Endothelial cell of umbilical vein (primary cell): ENCODE results near the gene ABCG5. TPM values are rescaled to one million over a fixed set of nuclear protein-coding genes. Genes with fewer than 3 reads are reported as not detected.

Experiments used
- BruUV-seq: library from RNA; stranded (reverse); fragments of 400-500 nt; replicated peaks from 2 replicates; lab custom pipeline; 2021; lab: Mats Ljungman, UMichigan
- CTCF ChIA-PET: fragments of 300-600, 350-600 bp; sonication (Branson Sonifier 250); formaldehyde crosslinking; loops from one replicate; lab custom pipeline; 2021; ENCODE audit warnings: antibody characterized with exemption, inconsistent platforms; lab: Charles Lee
- POLR2A ChIA-PET: fragments of 300-600, 350-600 bp; sonication (Branson Sonifier 250); formaldehyde crosslinking; loops from one replicate; lab custom pipeline; 2021; ENCODE audit warnings: antibody characterized with exemption, inconsistent platforms; lab: Charles Lee
- DNase-seq: peaks from one replicate; pipeline ENCODE4 v3.0.0-alpha.2; 2011; ENCODE audit warnings: low read depth, low spot score
- FAIRE-seq: peaks from 2 replicates; lab custom pipeline; 2011; peaks lifted over from hg19 to GRCh38; lab: Jason Lieb, UNC
- H2AFZ ChIP-seq: 2 replicates; pipeline ENCODE4 v1.6.0; 2012; ENCODE audit warnings: low read depth, low read length, control low read depth, inconsistent platforms
- H3K27ac ChIP-seq: 2 replicates; pipeline ENCODE4 v1.5.1; 2011; ENCODE audit warnings: low read depth, mild to moderate bottlenecking, control low read depth, low read length, moderate library complexity; ENCODE audit not compliant: insufficient read depth
- H3K27me3 ChIP-seq, 2 experiments: 2 replicates each; pipeline versions ENCODE4 v1.6.0 to v1.6.1; 2011; ENCODE audit warnings: low read length in 2 of 2, mixed read lengths in 1 of 2; ENCODE audit not compliant: control insufficient read depth in 2 of 2, insufficient read depth in 2 of 2
- H3K36me3 ChIP-seq, 2 experiments: 2 replicates in 1 of 2; 3 replicates in 1 of 2; pipeline ENCODE4 v1.5.1; 2011; ENCODE audit warnings: low read length in 2 of 2, mild to moderate bottlenecking in 1 of 2, moderate library complexity in 1 of 2; ENCODE audit not compliant: control insufficient read depth in 2 of 2, insufficient read depth in 2 of 2; ENCODE audit errors: extremely low read depth in 1 of 2
- H3K4me1 ChIP-seq: 3 replicates; pipeline ENCODE4 v1.5.1; 2011; ENCODE audit warnings: mild to moderate bottlenecking, low read length; ENCODE audit not compliant: control insufficient read depth, insufficient read depth; ENCODE audit errors: extremely low read depth
- H3K4me2 ChIP-seq: 2 replicates; pipeline ENCODE4 v1.6.1; 2011; ENCODE audit warnings: low read length, control low read depth, mixed read lengths; ENCODE audit not compliant: insufficient read depth
- H3K4me3 ChIP-seq, 3 experiments: fragments of 200-600 bp in 1 of 3; sonication (generic), shearing (Covaris generic) in 1 of 3; replicated peaks in 1 of 3; 2 replicates each; pipeline ENCODE4 v1.5.1; 2011 to 2016; ENCODE audit warnings: control low read depth in 3 of 3, low read length in 3 of 3, mild to moderate bottlenecking in 2 of 3, inconsistent platforms in 1 of 3, low read depth in 1 of 3, moderate library complexity in 1 of 3; ENCODE audit not compliant: insufficient read depth in 1 of 3
- H3K79me2 ChIP-seq: 2 replicates; pipeline ENCODE4 v1.6.0; 2012; ENCODE audit warnings: low read length, inconsistent platforms; ENCODE audit not compliant: control insufficient read depth, insufficient read depth
- H3K9ac ChIP-seq: replicated peaks from 2 replicates; pipeline ENCODE3; 2011; ENCODE audit warnings: low read length, control low read depth; ENCODE audit not compliant: insufficient read depth; ENCODE audit errors: extremely low read depth
- H3K9me1 ChIP-seq: replicated peaks from 3 replicates; pipeline ENCODE4 v1.6.0; 2011; ENCODE audit warnings: mild to moderate bottlenecking, low read length; ENCODE audit not compliant: control insufficient read depth, insufficient read depth; ENCODE audit errors: extremely low read depth
- H3K9me3 ChIP-seq: replicated peaks from 2 replicates; pipeline ENCODE4 v1.5.1; 2012; ENCODE audit warnings: low read length, inconsistent platforms; ENCODE audit not compliant: control insufficient read depth, insufficient read depth
- H4K20me1 ChIP-seq: replicated peaks from 2 replicates; pipeline ENCODE3; 2011; ENCODE audit warnings: mild to moderate bottlenecking, low read length; ENCODE audit not compliant: control insufficient read depth, insufficient read depth; ENCODE audit errors: extremely low read depth
- EZH2 ChIP-seq: IDR thresholded peaks from 2 replicates; pipeline ENCODE4 v1.6.1; 2012; ENCODE audit warnings: borderline replicate concordance, low read depth, mild to moderate bottlenecking, moderate library complexity, low read length, inconsistent platforms; ENCODE audit not compliant: severe bottlenecking
- FOS ChIP-seq: IDR thresholded peaks from 2 replicates; pipeline ENCODE4 v1.6.1; 2011; ENCODE audit warnings: mild to moderate bottlenecking, low read length, moderate library complexity, borderline replicate concordance; ENCODE audit not compliant: insufficient read depth
- GATA2 ChIP-seq: IDR thresholded peaks from 2 replicates; pipeline ENCODE4 v1.7.0; 2011; ENCODE audit warnings: low read depth, mild to moderate bottlenecking, moderate library complexity, mixed read lengths, low read length; ENCODE audit not compliant: insufficient read length, insufficient read depth
- JUN ChIP-seq: IDR thresholded peaks from 2 replicates; pipeline ENCODE4 v1.6.1; 2011; ENCODE audit warnings: borderline replicate concordance, low read depth; ENCODE audit not compliant: insufficient read length, insufficient read depth
- MYC ChIP-seq: IDR thresholded peaks from one replicate; pipeline ENCODE4 v1.6.1; 2011; ENCODE audit warnings: mild to moderate bottlenecking, low read depth, low read length
- POLR2A ChIP-seq: IDR thresholded peaks from 2 replicates; pipeline ENCODE4 v1.6.1; 2012; ENCODE audit warnings: low read depth, mild to moderate bottlenecking, control low read depth, low read length
- POLR2AphosphoS5 ChIP-seq: IDR thresholded peaks from 2 replicates; pipeline ENCODE4 v1.6.1; 2012; ENCODE audit warnings: low read depth, mild to moderate bottlenecking, control low read depth, low read length, moderate library complexity; ENCODE audit not compliant: insufficient read depth
- dilution Hi-C: fragments of 300-500 bp; cut with MboI; formaldehyde crosslinking; loops from one replicate; pipeline ENCODE4 v1.15.0; 2019; ENCODE audit warnings: low sequenced_read_pairs; ENCODE audit not compliant: extremely low pct_ligation_motif_present
- intact Hi-C: fragments of 100-400 bp; cut with micrococcal nuclease; formaldehyde crosslinking; loops from one replicate; pipeline ENCODE4 v1.10.0; 2022
- polyA plus RNA-seq, 4 experiments: library from polyadenylated mRNA; depleted of rRNA in 3 of 4; stranded (reverse) in 3 of 4; unstranded in 1 of 4; fragments of >200 nt; gene quantifications; 2 replicates each; pipeline versions ENCODE4 v1.2.1 to v1.2.3, GENCODE V29; 2011 to 2012; ENCODE audit warnings: missing spikeins in 1 of 4
- total RNA-seq: library from RNA; stranded (reverse); gene quantifications from 2 replicates; pipeline ENCODE4 v1.2.3, GENCODE V29; 2021
- TF ChIP-seq, protein P1 (sequence below), 2 donors: IDR thresholded peaks; 1 replicate in 1 of 2; 2 replicates in 1 of 2; pipeline ENCODE4 v1.5.1; 2011; ENCODE audit warnings: low read length in 2 of 2, mild to moderate bottlenecking in 2 of 2, moderate library complexity in 2 of 2, control low read depth in 1 of 2, inconsistent platforms in 1 of 2, low read depth in 1 of 2; ENCODE audit not compliant: insufficient read depth in 1 of 2; ENCODE audit errors: extremely low read depth in 1 of 2
- TF ChIP-seq, protein P2 (sequence below): IDR thresholded peaks from 2 replicates; pipeline ENCODE4 v1.6.1; 2011; ENCODE audit not compliant: insufficient read depth, insufficient read length

The ABCG5 gene
- total and polyA plus RNA-seq, 2 donors (not counting 3 experiments of a cell fraction or from before 2014, with no cell fraction given): not detected

DNA sequence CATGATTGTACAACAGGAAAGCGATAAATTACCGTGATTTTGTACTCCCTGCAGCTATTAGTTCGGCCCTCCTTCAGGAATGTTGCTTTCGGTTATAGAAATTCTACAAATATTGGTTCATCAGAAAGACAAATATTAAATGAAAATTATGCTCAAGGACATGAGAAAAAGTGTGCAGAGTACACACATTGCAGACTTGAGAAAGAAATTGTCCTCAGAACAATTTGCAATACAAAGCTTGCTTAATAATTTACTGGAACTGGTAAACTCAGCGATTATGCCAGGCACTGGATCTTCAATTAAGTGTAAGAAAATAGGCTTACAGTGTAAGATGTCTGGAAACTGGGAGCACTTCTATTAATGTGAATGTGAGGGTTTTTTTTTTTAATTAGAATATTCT, 46.0 kb upstream of the ABCG5 start:
- intact Hi-C loops: no loop called here
- FAIRE-seq (no peak), DNase-seq (no peak)
- Histone ChIP-seq H3K4me2 (no peak overlapping the region), H3K9ac (no peak overlapping the region), H3K27ac (no peak overlapping the region), H3K4me3 (no peak overlapping the region), H3K36me3 (peaks cover 7 to 16% of the 10 kb centered on the region in 2 experiments), H3K27me3 (no peaks in the 10 kb centered on the region), H4K20me1 (no peaks in the 10 kb centered on the region), H3K4me1 (no peaks in the 10 kb centered on the region), H3K9me1 (no peaks in the 10 kb centered on the region), H2AFZ (no peak overlapping the region), H3K9me3 (no peaks in the 10 kb centered on the region), H3K79me2 (no peaks in the 10 kb centered on the region)
- ChIA-PET CTCF (interaction anchor here (0.8 kb wide), 1 partner anchor 58 kb away, joined by 3 read pairs; no protein-coding TSS in a partner anchor), POLR2A (no interaction called here)
- no TSS peak for BruUV-seq
- no peak for TF ChIP-seq POLR2AphosphoS5
- TF ChIP-seq, protein P1, sequence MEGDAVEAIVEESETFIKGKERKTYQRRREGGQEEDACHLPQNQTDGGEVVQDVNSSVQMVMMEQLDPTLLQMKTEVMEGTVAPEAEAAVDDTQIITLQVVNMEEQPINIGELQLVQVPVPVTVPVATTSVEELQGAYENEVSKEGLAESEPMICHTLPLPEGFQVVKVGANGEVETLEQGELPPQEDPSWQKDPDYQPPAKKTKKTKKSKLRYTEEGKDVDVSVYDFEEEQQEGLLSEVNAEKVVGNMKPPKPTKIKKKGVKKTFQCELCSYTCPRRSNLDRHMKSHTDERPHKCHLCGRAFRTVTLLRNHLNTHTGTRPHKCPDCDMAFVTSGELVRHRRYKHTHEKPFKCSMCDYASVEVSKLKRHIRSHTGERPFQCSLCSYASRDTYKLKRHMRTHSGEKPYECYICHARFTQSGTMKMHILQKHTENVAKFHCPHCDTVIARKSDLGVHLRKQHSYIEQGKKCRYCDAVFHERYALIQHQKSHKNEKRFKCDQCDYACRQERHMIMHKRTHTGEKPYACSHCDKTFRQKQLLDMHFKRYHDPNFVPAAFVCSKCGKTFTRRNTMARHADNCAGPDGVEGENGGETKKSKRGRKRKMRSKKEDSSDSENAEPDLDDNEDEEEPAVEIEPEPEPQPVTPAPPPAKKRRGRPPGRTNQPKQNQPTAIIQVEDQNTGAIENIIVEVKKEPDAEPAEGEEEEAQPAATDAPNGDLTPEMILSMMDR (IDR thresholded peaks at IDR 0.05; ENCODE audit: extremely low read depth in 1 of 2, insufficient read depth in 1 of 2, low read depth in 1 of 2, low read length in 2 of 2): no peak
- TF ChIP-seq, protein P2, sequence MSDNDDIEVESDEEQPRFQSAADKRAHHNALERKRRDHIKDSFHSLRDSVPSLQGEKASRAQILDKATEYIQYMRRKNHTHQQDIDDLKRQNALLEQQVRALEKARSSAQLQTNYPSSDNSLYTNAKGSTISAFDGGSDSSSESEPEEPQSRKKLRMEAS: no peak
- no peak for TF ChIP-seq EZH2
- TF ChIP-seq JUN: no peak
- TF ChIP-seq POLR2A: no peak
- TF ChIP-seq FOS: no peak
- no peak for TF ChIP-seq GATA2
- no peak for TF ChIP-seq MYC
- dilution Hi-C loops: no loop called here
